GM12872 (cell line): Measurements from ENCODE around the gene MIA3.

Source experiments
- CTCF ChIP-seq: IDR thresholded peaks from 3 replicates; pipeline ENCODE4 v1.5.1; 2011; ENCODE audit warnings: low read depth, mild to moderate bottlenecking, low read length, moderate library complexity; ENCODE audit not compliant: insufficient read depth

MIA3 gene

DNA sequence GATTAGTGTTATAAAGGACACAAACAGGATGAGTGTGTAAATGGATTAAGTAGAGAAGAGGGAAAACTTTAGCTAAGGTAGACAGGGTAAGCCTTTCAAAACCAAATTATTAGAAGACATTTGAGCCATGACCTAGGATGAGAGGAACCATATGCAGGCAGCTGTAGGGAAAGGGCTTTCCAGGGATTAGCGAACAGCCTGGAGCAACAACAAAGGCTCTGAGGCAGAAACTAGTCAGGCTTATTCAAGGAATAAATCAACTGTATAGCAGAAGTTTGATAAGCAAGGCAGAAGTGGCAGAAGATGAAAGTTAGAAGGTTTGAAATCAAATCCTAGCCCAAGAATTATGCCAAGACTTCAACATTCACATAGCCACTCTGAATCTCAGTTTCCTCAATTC is 73.1 kb downstream of the MIA3 start:
- no peak for TF ChIP-seq CTCF

DNA sequence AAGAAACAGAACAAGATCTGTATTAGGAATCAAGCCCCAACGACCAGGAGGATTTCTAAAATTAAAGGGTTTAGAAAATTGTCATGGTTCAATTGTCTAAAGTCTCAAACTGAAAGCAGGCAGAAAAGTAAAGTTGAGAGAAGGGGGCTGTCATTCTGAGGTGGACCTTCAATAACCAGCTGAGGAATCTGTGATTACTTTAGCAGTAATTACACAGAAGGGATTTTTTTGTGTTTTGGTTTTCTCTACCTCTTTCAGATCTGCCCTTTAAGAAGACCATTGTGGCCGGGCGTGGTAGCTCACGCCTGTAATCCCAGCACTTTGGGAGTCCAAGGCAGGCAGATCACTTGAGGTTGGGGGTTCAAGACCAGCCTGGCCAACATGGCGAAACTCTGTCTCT is 77.0 kb downstream of the MIA3 start:
- TF ChIP-seq CTCF, result no peak

DNA sequence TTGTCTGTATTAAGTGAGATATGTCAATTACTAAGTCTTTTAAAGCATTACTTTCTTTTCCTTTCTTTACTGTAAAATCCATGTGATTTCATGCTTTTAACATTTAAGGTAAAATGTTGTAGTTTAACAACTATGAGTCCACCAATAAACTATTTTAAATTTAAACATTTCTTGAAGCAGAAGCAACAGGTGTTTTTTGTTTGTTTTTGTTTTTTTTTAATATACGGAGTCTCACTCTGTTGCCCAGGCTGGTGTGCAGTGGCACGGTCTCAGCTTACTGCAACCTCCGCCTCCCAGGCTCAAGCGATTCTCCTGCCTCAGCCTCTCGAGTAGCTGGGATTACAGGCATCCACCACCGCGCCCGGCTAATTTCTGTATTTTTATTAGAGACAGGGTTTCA is 78.8 kb downstream of the MIA3 start:
- no peak for TF ChIP-seq CTCF

DNA sequence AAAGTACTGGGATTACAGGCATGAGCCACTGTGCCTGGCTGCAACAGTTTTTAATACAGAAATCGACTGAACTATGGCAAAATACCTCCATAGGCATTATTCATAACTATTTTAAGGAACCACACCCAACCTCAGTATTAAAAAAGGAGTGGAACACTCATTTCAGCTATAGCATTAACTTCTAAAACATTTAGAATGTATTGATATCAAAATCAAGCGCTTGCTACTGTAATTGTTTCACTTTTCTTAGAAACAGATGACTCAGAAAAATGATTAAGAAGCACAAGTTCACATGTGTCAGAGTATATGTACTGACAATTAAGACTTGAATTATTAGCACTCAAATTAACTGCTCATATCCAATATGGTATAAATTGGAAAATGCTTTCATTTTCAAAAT is 79.3 kb downstream of the MIA3 start:
- TF ChIP-seq CTCF, result no peak

DNA sequence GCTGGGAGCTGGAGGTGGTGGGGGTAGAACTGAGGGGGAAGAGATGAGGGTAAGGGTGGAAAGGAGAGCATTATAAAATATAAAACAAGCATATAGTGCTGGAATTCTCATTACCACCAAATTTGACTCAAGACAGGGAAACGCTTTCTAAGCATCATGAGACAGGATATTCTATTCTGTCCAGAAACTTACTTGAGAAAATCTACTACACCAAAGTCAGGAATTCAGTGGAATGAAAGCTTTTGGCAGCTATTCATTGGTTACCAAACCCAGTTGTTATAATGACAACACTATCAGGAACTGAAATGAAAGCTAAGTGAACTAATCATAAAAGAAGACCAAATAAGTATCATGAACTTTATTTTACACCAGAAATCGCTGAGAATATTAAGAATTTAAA is 79.9 kb downstream of the MIA3 start:
- TF ChIP-seq CTCF, result no peak

DNA sequence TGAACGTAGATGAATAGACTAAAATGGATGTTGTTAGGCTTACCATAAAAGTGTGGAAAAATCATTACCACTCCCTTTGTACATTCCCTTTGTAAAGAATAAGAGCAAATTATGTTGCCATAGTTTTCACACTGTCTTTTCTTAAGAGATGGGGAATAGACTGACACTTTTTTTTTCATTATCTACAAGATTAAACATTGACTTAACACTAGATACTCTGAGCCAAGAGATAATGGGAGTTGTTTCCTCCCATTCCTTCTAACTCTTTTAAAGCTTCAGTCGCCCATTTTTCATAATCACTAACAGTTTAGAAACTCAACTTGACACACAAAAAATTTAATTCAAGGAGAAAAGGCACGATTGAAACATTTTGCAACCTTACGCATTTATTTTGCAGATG is 84.3 kb downstream of the MIA3 start:
- no peak for TF ChIP-seq CTCF

DNA sequence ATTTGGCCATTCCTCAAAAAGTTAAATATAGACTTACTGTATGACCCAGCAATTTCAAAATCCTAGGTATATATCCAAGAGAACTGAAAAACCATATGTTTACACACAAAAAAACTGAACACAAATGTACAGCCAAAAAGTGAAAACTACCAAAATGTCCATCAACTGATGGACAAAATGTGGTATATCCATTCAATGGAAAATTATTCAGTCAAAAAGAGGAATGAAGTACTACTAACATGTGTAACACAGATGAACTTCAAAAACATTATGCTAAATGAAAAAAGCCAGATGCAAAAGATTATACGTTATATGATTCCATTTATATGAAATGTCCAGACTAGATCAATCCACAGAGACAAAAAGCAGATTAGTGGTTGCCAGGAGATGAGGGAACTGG is 86.4 kb downstream of the MIA3 start:
- no peak for TF ChIP-seq CTCF

DNA sequence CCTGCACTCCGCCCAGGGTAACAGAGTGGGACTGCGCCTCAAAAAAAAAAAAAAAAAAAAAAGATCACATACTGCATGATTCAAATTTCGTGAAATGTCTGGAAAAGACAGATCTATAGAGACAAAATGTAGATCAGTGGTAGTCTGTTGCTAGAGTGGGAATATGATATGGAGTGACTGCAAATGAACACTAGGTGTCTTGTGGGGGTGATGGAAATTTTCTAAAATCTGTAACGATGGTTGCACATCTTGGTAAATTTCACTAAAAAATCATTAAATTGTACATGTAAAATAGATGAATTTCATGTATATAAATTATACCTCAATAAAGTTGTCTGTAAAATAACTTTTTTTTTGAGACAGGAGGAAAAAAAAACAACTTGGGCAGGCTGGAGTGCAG is 88.9 kb downstream of the MIA3 start:
- no peak; the same call in 2 of the 3 replicates for TF ChIP-seq CTCF
